GM23338 (cell line): ENCODE measurements around the gene EXOC4. TPM values are rescaled to one million over a fixed set of nuclear protein-coding genes. Genes with fewer than 3 reads are reported as not detected.

Source experiments
- ATAC-seq: fragments of 200-7000 bp; cut with Tn5 transposase; 3 replicates; pipeline ENCODE4 v1.9.1; 2020
- DNase-seq: peaks from one replicate; pipeline ENCODE4 v3.0.0-alpha.2; 2015; ENCODE audit warnings: low spot score
- H2AFZ ChIP-seq: fragments of 200-600 bp; sonication (generic); 2 replicates; pipeline ENCODE4 v1.8.0; 2016; ENCODE audit warnings: antibody characterized with exemption, mild to moderate bottlenecking, moderate library complexity
- H3F3A ChIP-seq: fragments of 200-600 bp; sonication (generic); replicated peaks from 2 replicates; pipeline ENCODE4 v1.8.0; 2017; ENCODE audit warnings: antibody characterized with exemption, mixed run types, low read depth
- H3K27ac ChIP-seq: fragments of 200-600 bp; sonication (generic); 2 replicates; pipeline ENCODE4 v1.6.1; 2016; ENCODE audit warnings: low read depth
- H3K27me3 ChIP-seq: fragments of 200-600 bp; sonication (generic); 2 replicates; pipeline ENCODE4 v1.8.0; 2016; ENCODE audit warnings: mild to moderate bottlenecking, mixed run types, moderate library complexity; ENCODE audit not compliant: insufficient read depth
- H3K36me3 ChIP-seq: fragments of 200-600 bp; sonication (generic); 2 replicates; pipeline ENCODE4 v1.8.0; 2016; ENCODE audit warnings: mild to moderate bottlenecking; ENCODE audit not compliant: insufficient read depth
- H3K4me1 ChIP-seq: fragments of 200-600 bp; sonication (generic); 2 replicates; pipeline ENCODE4 v1.8.0; 2016; ENCODE audit warnings: mild to moderate bottlenecking, moderate library complexity; ENCODE audit not compliant: insufficient read depth
- H3K4me2 ChIP-seq: fragments of 200-600 bp; sonication (generic); 2 replicates; pipeline ENCODE4 v1.7.1; 2017; ENCODE audit warnings: mixed run types
- H3K4me3 ChIP-seq: fragments of 200-600 bp; sonication (generic); 2 replicates; pipeline ENCODE4 v1.6.1; 2016; ENCODE audit warnings: mixed run types
- H3K79me2 ChIP-seq: fragments of 200-600 bp; sonication (generic); replicated peaks from 2 replicates; pipeline ENCODE4 v1.8.0; 2017; ENCODE audit warnings: mild to moderate bottlenecking; ENCODE audit not compliant: insufficient read depth
- H3K9me2 ChIP-seq: fragments of 200-600 bp; sonication (generic); 2 replicates; pipeline ENCODE4 v1.8.0; 2017; ENCODE audit not compliant: insufficient read depth
- H4K20me1 ChIP-seq: fragments of 200-600 bp; sonication (generic); replicated peaks from 2 replicates; pipeline ENCODE4 v1.8.0; 2017; ENCODE audit warnings: mild to moderate bottlenecking; ENCODE audit not compliant: insufficient read depth
- H3K27ac Mint-ChIP-seq: 2 replicates; pipeline ENCODE4 v1.8.0; 2020; ENCODE audit warnings: inconsistent platforms, mild to moderate bottlenecking, moderate library complexity, mixed read lengths
- H3K27me3 Mint-ChIP-seq: 3 replicates; pipeline ENCODE4 v1.8.0; 2022; ENCODE audit warnings: low read depth, mild to moderate bottlenecking, moderate library complexity, mixed read lengths, inconsistent platforms; ENCODE audit not compliant: insufficient read depth, poor library complexity
- H3K36me3 Mint-ChIP-seq: 3 replicates; pipeline ENCODE4 v1.8.0; 2021; ENCODE audit warnings: low read depth, mild to moderate bottlenecking, inconsistent platforms, moderate library complexity, mixed read lengths
- H3K4me1 Mint-ChIP-seq: 3 replicates; pipeline ENCODE4 v1.8.0; 2020; ENCODE audit warnings: mild to moderate bottlenecking, inconsistent platforms, mixed read lengths
- H3K4me3 Mint-ChIP-seq: 3 replicates; pipeline ENCODE4 v1.8.0; 2021; ENCODE audit warnings: moderate library complexity, mild to moderate bottlenecking, inconsistent platforms, mixed read lengths
- H3K9me3 Mint-ChIP-seq: 3 replicates; pipeline ENCODE4 v1.8.0; 2020; ENCODE audit warnings: moderate library complexity, mild to moderate bottlenecking, inconsistent platforms, mixed read lengths
- EZH2phosphoT487 ChIP-seq: fragments of 200-600 bp; sonication (generic); IDR thresholded peaks from one replicate; pipeline ENCODE4 v1.8.1; 2018; ENCODE audit warnings: antibody characterized with exemption; ENCODE audit not compliant: unreplicated experiment
- POLR2AphosphoS5 ChIP-seq: IDR thresholded peaks from 2 replicates; pipeline ENCODE4 v1.6.1; 2016; ENCODE audit warnings: antibody characterized with exemption, low read depth
- ZNF114 ChIP-seq: fragments of 250-450 bp; sonication (Bioruptor Pico); IDR thresholded peaks from 2 replicates; pipeline ENCODE4 v1.5.0; 2020; ENCODE audit warnings: mild to moderate bottlenecking, moderate library complexity
- ZNF331 ChIP-seq: fragments of 250-450 bp; sonication (Bioruptor Pico); IDR thresholded peaks from 2 replicates; pipeline ENCODE4 v1.5.0; 2020; ENCODE audit warnings: low read depth, mild to moderate bottlenecking, moderate library complexity
- polyA plus RNA-seq: library from polyadenylated mRNA; unstranded; fragments of >200 nt; fragmentation: Nextera tagmentation; extraction: Ambion mirVana; gene quantifications from 2 replicates; pipeline ENCODE4 v1.2.1, GENCODE V29; 2016
- total RNA-seq: library from RNA; depleted of rRNA; stranded (reverse); fragments of >200 nt; shearing (Covaris generic); gene quantifications from 2 replicates; pipeline ENCODE4 v1.2.3, GENCODE V29; 2014
- TF ChIP-seq, protein P1 (sequence below): IDR thresholded peaks from one replicate; pipeline ENCODE4 v1.6.1; 2018; ENCODE audit warnings: antibody characterized with exemption; ENCODE audit not compliant: unreplicated experiment
- TF ChIP-seq, protein P2 (sequence below): IDR thresholded peaks from 2 replicates; pipeline ENCODE4 v1.6.1; 2016; ENCODE audit warnings: antibody characterized with exemption
- TF ChIP-seq, protein P3 (sequence below): fragments of 250-450 bp; sonication (Bioruptor Pico); IDR thresholded peaks from 2 replicates; pipeline ENCODE4 v1.5.0; 2020; ENCODE audit warnings: mild to moderate bottlenecking, moderate library complexity

The EXOC4 gene
- total and polyA plus RNA-seq, 2 experiments from 2014 or later: 37.5 to 52.7 TPM

DNA sequence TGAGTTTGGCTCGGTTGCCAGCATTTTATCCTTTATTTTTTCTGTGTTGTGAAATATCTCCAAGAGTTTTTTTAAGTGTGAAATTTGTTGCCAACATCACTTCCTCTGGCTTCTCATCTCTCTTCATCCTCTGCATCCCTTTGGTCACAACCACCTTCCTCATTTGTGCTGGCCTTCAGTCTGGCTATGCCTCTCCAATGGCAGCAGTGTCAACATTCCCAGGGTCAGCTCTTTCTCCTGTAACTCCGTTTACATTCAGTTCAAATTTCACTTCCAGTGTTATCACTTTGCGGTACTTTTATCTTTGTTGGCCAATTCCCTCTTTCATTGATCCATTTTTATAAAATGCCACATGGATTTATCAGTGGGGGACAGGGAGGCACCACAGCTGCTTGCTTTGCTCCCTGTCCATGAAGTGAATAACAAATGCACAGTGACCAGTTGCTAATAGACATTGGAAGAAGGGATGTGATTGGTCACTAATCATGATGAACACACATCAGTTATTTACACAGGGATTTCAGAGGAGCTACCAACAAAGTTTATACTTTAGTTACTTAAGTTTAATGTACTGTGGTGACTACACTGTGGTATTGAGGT is 562.8 kb downstream of the EXOC4 start:
- peaks cover 8% of the 10 kb centered on the region; the same call in 2 of the 3 replicates for H3K4me1 Mint-ChIP-seq
- H3K4me3 Mint-ChIP-seq: no peak overlapping the region
- TF ChIP-seq POLR2AphosphoS5: no peak
- TF ChIP-seq, protein P1, sequence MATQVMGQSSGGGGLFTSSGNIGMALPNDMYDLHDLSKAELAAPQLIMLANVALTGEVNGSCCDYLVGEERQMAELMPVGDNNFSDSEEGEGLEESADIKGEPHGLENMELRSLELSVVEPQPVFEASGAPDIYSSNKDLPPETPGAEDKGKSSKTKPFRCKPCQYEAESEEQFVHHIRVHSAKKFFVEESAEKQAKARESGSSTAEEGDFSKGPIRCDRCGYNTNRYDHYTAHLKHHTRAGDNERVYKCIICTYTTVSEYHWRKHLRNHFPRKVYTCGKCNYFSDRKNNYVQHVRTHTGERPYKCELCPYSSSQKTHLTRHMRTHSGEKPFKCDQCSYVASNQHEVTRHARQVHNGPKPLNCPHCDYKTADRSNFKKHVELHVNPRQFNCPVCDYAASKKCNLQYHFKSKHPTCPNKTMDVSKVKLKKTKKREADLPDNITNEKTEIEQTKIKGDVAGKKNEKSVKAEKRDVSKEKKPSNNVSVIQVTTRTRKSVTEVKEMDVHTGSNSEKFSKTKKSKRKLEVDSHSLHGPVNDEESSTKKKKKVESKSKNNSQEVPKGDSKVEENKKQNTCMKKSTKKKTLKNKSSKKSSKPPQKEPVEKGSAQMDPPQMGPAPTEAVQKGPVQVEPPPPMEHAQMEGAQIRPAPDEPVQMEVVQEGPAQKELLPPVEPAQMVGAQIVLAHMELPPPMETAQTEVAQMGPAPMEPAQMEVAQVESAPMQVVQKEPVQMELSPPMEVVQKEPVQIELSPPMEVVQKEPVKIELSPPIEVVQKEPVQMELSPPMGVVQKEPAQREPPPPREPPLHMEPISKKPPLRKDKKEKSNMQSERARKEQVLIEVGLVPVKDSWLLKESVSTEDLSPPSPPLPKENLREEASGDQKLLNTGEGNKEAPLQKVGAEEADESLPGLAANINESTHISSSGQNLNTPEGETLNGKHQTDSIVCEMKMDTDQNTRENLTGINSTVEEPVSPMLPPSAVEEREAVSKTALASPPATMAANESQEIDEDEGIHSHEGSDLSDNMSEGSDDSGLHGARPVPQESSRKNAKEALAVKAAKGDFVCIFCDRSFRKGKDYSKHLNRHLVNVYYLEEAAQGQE: no peak
- TF ChIP-seq, protein P2, sequence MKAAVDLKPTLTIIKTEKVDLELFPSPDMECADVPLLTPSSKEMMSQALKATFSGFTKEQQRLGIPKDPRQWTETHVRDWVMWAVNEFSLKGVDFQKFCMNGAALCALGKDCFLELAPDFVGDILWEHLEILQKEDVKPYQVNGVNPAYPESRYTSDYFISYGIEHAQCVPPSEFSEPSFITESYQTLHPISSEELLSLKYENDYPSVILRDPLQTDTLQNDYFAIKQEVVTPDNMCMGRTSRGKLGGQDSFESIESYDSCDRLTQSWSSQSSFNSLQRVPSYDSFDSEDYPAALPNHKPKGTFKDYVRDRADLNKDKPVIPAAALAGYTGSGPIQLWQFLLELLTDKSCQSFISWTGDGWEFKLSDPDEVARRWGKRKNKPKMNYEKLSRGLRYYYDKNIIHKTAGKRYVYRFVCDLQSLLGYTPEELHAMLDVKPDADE: no peak
- no peak for TF ChIP-seq EZH2phosphoT487
- no peak for TF ChIP-seq ZNF114 (CRISPR knock-in tag)
- TF ChIP-seq ZNF331 (CRISPR knock-in tag): no peak
- TF ChIP-seq, protein P3, sequence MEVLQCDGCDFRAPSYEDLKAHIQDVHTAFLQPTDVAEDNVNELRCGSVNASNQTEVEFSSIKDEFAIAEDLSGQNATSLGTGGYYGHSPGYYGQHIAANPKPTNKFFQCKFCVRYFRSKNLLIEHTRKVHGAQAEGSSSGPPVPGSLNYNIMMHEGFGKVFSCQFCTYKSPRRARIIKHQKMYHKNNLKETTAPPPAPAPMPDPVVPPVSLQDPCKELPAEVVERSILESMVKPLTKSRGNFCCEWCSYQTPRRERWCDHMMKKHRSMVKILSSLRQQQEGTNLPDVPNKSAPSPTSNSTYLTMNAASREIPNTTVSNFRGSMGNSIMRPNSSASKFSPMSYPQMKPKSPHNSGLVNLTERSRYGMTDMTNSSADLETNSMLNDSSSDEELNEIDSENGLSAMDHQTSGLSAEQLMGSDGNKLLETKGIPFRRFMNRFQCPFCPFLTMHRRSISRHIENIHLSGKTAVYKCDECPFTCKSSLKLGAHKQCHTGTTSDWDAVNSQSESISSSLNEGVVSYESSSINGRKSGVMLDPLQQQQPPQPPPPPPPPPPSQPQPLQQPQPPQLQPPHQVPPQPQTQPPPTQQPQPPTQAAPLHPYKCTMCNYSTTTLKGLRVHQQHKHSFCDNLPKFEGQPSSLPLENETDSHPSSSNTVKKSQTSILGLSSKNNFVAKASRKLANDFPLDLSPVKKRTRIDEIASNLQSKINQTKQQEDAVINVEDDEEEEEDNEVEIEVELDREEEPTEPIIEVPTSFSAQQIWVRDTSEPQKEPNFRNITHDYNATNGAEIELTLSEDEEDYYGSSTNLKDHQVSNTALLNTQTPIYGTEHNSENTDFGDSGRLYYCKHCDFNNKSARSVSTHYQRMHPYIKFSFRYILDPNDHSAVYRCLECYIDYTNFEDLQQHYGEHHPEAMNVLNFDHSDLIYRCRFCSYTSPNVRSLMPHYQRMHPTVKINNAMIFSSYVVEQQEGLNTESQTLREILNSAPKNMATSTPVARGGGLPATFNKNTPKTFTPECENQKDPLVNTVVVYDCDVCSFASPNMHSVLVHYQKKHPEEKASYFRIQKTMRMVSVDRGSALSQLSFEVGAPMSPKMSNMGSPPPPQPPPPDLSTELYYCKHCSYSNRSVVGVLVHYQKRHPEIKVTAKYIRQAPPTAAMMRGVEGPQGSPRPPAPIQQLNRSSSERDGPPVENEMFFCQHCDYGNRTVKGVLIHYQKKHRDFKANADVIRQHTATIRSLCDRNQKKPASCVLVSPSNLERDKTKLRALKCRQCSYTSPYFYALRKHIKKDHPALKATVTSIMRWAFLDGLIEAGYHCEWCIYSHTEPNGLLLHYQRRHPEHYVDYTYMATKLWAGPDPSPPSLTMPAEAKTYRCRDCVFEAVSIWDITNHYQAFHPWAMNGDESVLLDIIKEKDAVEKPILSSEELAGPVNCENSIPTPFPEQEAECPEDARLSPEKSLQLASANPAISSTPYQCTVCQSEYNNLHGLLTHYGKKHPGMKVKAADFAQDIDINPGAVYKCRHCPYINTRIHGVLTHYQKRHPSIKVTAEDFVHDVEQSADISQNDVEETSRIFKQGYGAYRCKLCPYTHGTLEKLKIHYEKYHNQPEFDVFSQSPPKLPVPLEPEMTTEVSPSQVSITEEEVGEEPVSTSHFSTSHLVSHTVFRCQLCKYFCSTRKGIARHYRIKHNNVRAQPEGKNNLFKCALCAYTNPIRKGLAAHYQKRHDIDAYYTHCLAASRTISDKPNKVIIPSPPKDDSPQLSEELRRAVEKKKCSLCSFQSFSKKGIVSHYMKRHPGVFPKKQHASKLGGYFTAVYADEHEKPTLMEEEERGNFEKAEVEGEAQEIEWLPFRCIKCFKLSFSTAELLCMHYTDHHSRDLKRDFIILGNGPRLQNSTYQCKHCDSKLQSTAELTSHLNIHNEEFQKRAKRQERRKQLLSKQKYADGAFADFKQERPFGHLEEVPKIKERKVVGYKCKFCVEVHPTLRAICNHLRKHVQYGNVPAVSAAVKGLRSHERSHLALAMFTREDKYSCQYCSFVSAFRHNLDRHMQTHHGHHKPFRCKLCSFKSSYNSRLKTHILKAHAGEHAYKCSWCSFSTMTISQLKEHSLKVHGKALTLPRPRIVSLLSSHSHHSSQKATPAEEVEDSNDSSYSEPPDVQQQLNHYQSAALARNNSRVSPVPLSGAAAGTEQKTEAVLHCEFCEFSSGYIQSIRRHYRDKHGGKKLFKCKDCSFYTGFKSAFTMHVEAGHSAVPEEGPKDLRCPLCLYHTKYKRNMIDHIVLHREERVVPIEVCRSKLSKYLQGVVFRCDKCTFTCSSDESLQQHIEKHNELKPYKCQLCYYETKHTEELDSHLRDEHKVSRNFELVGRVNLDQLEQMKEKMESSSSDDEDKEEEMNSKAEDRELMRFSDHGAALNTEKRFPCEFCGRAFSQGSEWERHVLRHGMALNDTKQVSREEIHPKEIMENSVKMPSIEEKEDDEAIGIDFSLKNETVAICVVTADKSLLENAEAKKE (CRISPR knock-in tag): no peak
- Histone ChIP-seq H3K79me2 (no peaks in the 10 kb centered on the region), H3K4me3 (no peak overlapping the region), H3K9me2 (peaks cover 4% of the 10 kb centered on the region), H2AFZ (no peak overlapping the region), H3F3A (no peaks in the 10 kb centered on the region), H4K20me1 (no peaks in the 10 kb centered on the region), H3K27me3 (no peaks in the 10 kb centered on the region), H3K27ac (no peak overlapping the region), H3K36me3 (no peaks in the 10 kb centered on the region), H3K4me1 (no peaks in the 10 kb centered on the region; the same call in 1 of the 2 replicates), H3K4me2 (no peak overlapping the region)
- H3K36me3 Mint-ChIP-seq: no peaks in the 10 kb centered on the region; the same call in 2 of the 3 replicates
- no peaks in the 10 kb centered on the region for H3K9me3 Mint-ChIP-seq
- H3K27ac Mint-ChIP-seq: no peak overlapping the region
- DNase-seq: no peak
- no peak for ATAC-seq
- peaks cover 2% of the 10 kb centered on the region for H3K27me3 Mint-ChIP-seq
